Measurements from ENCODE around the gene NELFA.

- TF ChIP-seq CTCF (IDR thresholded peaks at IDR 0.05) (no peak), POLR2A (IDR thresholded peaks at IDR 0.05) (no peak)
Observed at GRCh38 chr4:2015008-2015407, 6.2 kb upstream of the NELFA start.
